Type B pancreatic cell (in vitro differentiated cells): ENCODE results near the gene SOX4. TPM values are rescaled to one million over a fixed set of nuclear protein-coding genes. Genes with fewer than 3 reads are reported as not detected.

Experiments used
- DNase-seq: peaks from one replicate; pipeline ENCODE4 v3.0.0; 2021; ENCODE audit warnings: mixed read lengths; ENCODE audit not compliant: unreplicated experiment; ENCODE audit errors: extremely low spot score
- H3K27ac Mint-ChIP-seq: 2 replicates; pipeline ENCODE4 v1.8.0; 2021; ENCODE audit warnings: mild to moderate bottlenecking, mixed read lengths
- H3K27me3 Mint-ChIP-seq: 2 replicates; pipeline ENCODE4 v1.8.0; 2021; ENCODE audit warnings: mixed read lengths
- H3K36me3 Mint-ChIP-seq: 2 replicates; pipeline ENCODE4 v1.8.0; 2021; ENCODE audit warnings: mixed read lengths
- H3K4me1 Mint-ChIP-seq: one replicate; pipeline ENCODE4 v1.8.0; 2021; ENCODE audit warnings: mixed read lengths; ENCODE audit not compliant: unreplicated experiment
- H3K4me3 Mint-ChIP-seq: 2 replicates; pipeline ENCODE4 v1.8.0; 2021; ENCODE audit warnings: mild to moderate bottlenecking, mixed read lengths
- H3K9me3 Mint-ChIP-seq: 2 replicates; pipeline ENCODE4 v1.8.0; 2021; ENCODE audit warnings: mixed read lengths
- total RNA-seq: library from RNA; stranded (reverse); gene quantifications from 2 replicates; pipeline ENCODE4 v1.2.1, GENCODE V29; 2021; ENCODE audit warnings: low replicate concordance
- TF ChIP-seq, protein P1 (sequence below): fragments of 200-600 bp; sonication (generic); conservative IDR thresholded peaks from 2 replicates; pipeline ENCODE4 v1.5.0; 2021; ENCODE audit warnings: antibody characterized with exemption, mild to moderate bottlenecking

SOX4 gene
- total RNA-seq, 1 donor from 2014 or later = 152 TPM

DNA sequence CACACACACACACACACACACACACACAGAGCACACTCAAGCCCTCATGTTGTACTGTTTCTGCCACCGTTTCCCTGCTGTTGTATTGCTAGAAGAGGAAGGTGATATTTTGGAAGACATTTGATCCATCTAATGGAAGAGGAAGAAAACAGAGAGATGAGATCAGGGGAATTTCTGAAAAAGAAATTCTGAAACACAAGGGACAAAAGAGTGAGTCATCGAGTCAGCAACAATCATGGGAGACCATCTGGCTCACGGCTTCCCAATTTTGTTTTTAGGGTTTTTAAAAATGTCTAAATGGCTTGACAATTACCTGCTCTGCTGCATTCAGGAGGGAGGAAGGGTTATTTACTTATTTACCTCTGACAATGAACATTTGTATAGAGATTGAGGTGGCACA, 22.0 kb downstream of the SOX4 start:
- H3K27ac Mint-ChIP-seq = no peak overlapping the region
- peaks cover 44% of the 10 kb centered on the region for H3K4me1 Mint-ChIP-seq
- H3K4me3 Mint-ChIP-seq = no peak overlapping the region
- H3K9me3 Mint-ChIP-seq = no peaks in the 10 kb centered on the region
- TF ChIP-seq, protein P1, sequence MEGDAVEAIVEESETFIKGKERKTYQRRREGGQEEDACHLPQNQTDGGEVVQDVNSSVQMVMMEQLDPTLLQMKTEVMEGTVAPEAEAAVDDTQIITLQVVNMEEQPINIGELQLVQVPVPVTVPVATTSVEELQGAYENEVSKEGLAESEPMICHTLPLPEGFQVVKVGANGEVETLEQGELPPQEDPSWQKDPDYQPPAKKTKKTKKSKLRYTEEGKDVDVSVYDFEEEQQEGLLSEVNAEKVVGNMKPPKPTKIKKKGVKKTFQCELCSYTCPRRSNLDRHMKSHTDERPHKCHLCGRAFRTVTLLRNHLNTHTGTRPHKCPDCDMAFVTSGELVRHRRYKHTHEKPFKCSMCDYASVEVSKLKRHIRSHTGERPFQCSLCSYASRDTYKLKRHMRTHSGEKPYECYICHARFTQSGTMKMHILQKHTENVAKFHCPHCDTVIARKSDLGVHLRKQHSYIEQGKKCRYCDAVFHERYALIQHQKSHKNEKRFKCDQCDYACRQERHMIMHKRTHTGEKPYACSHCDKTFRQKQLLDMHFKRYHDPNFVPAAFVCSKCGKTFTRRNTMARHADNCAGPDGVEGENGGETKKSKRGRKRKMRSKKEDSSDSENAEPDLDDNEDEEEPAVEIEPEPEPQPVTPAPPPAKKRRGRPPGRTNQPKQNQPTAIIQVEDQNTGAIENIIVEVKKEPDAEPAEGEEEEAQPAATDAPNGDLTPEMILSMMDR = no peak
- no peak for DNase-seq
- no peaks in the 10 kb centered on the region for H3K27me3 Mint-ChIP-seq
- peaks cover 2% of the 10 kb centered on the region for H3K36me3 Mint-ChIP-seq

DNA sequence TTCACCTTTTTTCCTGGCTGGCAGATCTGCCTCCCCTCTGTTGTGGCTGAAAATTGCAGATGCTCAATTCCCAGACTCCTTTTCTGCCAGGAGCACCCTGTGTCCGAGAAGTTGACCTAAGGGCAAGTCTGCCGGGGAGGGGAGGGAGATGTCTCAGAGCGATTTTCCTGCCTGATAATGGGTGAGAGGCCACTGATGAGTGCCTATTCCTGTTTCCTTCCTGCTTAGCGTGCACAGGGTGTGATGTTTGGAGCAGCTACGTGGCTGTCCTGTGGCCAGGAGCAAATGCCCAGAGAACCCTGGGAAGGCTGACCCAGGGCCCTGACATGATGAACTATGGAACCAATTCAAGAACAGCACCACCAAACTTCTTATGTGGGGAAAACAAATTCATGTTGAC, 22.5 kb downstream of the SOX4 start:
- H3K27me3 Mint-ChIP-seq = no peaks in the 10 kb centered on the region
- TF ChIP-seq, protein P1 = no peak
- DNase-seq = no peak
- H3K27ac Mint-ChIP-seq = no peak overlapping the region
- no peaks in the 10 kb centered on the region for H3K9me3 Mint-ChIP-seq
- H3K4me3 Mint-ChIP-seq = no peak overlapping the region
- peaks cover 44% of the 10 kb centered on the region for H3K4me1 Mint-ChIP-seq
- no peaks in the 10 kb centered on the region for H3K36me3 Mint-ChIP-seq

DNA sequence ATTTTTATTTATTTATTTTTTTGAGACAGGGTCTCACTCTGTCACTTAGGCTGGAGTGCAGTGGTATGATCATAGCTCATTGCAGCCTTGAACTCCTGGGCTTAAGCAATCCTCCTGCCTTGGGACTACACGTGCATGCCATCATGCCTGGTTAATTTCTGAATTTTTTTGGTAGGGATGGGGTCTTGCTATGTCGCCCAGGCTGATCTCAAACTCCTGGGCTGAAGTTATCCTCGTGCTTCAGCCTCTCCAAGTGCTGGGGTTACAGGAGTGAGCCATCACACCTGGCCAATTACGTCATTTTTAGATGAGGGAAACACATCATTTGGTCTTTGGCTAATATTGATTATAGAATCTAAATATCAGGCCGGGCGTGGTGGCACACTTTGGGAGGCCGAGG, 32.1 kb downstream of the SOX4 start:
- Mint-ChIP-seq H3K9me3 (peaks cover 13% of the 10 kb centered on the region), H3K4me1 (no peaks in the 10 kb centered on the region), H3K27me3 (no peaks in the 10 kb centered on the region), H3K36me3 (no peaks in the 10 kb centered on the region), H3K27ac (no peak overlapping the region), H3K4me3 (no peak overlapping the region)
- DNase-seq = no peak
- TF ChIP-seq, protein P1 = no peak

DNA sequence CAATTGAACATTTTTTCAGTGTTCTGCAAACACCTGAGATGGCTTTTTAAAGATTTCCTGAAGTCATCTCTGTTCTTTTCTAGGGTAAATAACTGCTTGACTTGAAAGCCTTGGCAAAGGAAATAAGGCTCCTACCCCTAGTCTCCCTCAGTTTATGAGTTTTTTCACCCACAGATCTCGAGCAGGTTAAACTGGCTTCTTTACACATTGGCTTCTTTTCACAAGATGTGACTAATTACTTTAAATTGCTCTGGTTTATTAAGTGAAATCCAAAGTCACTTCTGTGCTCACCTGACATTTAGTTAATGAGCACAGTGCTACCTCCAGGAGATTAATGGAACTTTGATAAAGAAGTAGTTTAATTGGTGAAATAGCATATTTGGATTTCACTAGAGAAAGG, 33.2 kb downstream of the SOX4 start:
- peaks cover 13% of the 10 kb centered on the region for H3K9me3 Mint-ChIP-seq
- no peaks in the 10 kb centered on the region for H3K4me1 Mint-ChIP-seq
- H3K36me3 Mint-ChIP-seq = no peaks in the 10 kb centered on the region
- no peak overlapping the region for H3K27ac Mint-ChIP-seq
- H3K4me3 Mint-ChIP-seq = no peak overlapping the region
- no peak for DNase-seq
- TF ChIP-seq, protein P1 = no peak
- H3K27me3 Mint-ChIP-seq = no peaks in the 10 kb centered on the region

DNA sequence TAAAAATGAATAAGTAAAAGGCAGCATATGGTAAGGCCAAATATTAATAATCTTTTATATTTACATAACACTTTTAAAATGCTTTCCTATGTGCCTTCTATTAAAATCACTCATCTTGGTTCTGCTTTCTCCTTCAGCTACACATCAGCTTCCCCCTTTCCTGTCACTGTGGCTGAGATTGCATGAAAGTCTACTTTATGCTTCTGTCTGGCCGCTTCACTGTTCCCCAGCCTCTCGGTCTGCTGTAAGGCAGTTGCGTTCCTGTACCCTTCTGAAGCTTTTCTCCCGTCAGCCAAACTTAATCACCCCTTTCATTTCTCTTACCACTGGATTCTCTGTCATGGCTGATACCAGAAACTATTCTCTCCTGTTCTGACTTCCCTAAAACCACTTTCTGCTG, 34.6 kb downstream of the SOX4 start:
- Mint-ChIP-seq H3K36me3 (no peaks in the 10 kb centered on the region), H3K4me1 (no peaks in the 10 kb centered on the region), H3K27ac (no peak overlapping the region), H3K4me3 (no peak overlapping the region), H3K27me3 (no peaks in the 10 kb centered on the region), H3K9me3 (peaks cover 13% of the 10 kb centered on the region)
- DNase-seq = no peak
- TF ChIP-seq, protein P1 = no peak

DNA sequence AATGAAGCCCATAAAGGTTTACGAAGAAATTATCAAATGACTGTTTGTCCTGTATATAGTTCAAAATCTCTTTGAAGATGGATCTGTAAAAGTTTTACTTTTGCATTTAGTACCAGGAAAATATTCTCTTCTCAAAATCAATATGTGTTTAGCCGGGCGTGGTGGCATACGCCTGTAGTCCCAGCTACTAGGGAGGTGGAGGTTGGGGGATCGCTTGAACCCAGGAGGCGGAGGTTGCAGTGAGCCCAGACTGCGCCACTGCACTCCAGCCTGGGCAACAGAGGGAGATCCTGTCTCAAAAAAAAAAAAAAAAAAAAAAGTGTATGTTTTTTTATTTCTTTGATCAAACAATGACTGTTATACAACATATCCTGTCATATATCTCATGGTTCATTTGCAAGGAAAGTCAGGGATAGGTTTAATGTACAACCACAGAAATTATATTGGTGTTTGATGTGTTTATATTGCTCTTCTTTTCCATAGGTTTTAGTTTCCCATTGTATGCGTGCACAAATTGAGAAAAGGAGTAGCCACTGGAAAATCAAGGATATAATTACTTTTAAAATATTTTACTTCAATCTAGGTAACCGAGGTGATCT, 40.1 kb downstream of the SOX4 start:
- Mint-ChIP-seq H3K27ac (no peak overlapping the region), H3K4me1 (no peaks in the 10 kb centered on the region), H3K36me3 (no peaks in the 10 kb centered on the region), H3K9me3 (peaks cover 7% of the 10 kb centered on the region), H3K27me3 (no peaks in the 10 kb centered on the region), H3K4me3 (no peak overlapping the region)
- DNase-seq = no peak
- TF ChIP-seq, protein P1 = no peak
